Liver (tissue), 9 donors: ENCODE measurements around the gene EML2. TPM values are rescaled to one million over a fixed set of nuclear protein-coding genes. Genes with fewer than 3 reads are reported as not detected.
A peak's percentile ranks its signal among the peaks of the same experiment; 100 is the strongest.

ENCODE experiments used
- DNase-seq: peaks from one replicate; pipeline ENCODE4 v3.0.0-alpha.2; 2017; ENCODE audit warnings: low spot score
- H3K27ac ChIP-seq, 2 donors: one replicate each; pipeline ENCODE4 v1.7.0; 2013; ENCODE audit warnings: inconsistent platforms in 2 of 2, low read length in 2 of 2, control low read depth in 1 of 2, low read depth in 1 of 2, mild to moderate bottlenecking in 1 of 2
- H3K27me3 ChIP-seq, 4 donors: one replicate each; pipeline versions ENCODE4 v1.6.1 to v1.7.0; 2013; ENCODE audit warnings: low read length in 3 of 4, inconsistent platforms in 1 of 4, mild to moderate bottlenecking in 1 of 4, moderate library complexity in 1 of 4; ENCODE audit not compliant: control insufficient read depth in 4 of 4, insufficient read depth in 4 of 4
- H3K36me3 ChIP-seq, 4 donors: one replicate each; pipeline versions ENCODE4 v1.6.1 to v1.7.0; 2013; ENCODE audit warnings: low read length in 3 of 4, mild to moderate bottlenecking in 3 of 4, low read depth in 1 of 4, moderate library complexity in 1 of 4; ENCODE audit not compliant: control insufficient read depth in 4 of 4, insufficient read depth in 3 of 4
- H3K4me1 ChIP-seq, 4 donors: one replicate each; pipeline versions ENCODE4 v1.6.1 to v1.7.0; 2013; ENCODE audit warnings: low read length in 3 of 4, mild to moderate bottlenecking in 3 of 4, moderate library complexity in 1 of 4; ENCODE audit not compliant: control insufficient read depth in 4 of 4, insufficient read depth in 4 of 4
- H3K4me3 ChIP-seq, 3 donors: one replicate each; pipeline versions ENCODE4 v1.6.1 to v1.7.0; 2013; ENCODE audit warnings: low read length in 3 of 3, control low read depth in 1 of 3, low read depth in 1 of 3, mild to moderate bottlenecking in 1 of 3
- H3K9ac ChIP-seq, 2 donors: one replicate each; pipeline ENCODE4 v1.7.0; 2013; ENCODE audit warnings: low read length in 2 of 2, mild to moderate bottlenecking in 2 of 2, moderate library complexity in 2 of 2, control low read depth in 1 of 2, low read depth in 1 of 2
- H3K9me3 ChIP-seq, 4 donors: one replicate each; pipeline versions ENCODE4 v1.6.1 to v1.7.0; 2013; ENCODE audit warnings: low read length in 3 of 4; ENCODE audit not compliant: control insufficient read depth in 4 of 4
- ATF3 ChIP-seq: IDR thresholded peaks from 2 replicates; pipeline ENCODE4 v1.6.1; 2016; ENCODE audit warnings: antibody characterized with exemption
- CTCF ChIP-seq: fragments of 150-350 bp; IDR thresholded peaks from 2 replicates; pipeline ENCODE4 v1.5.1; 2017; ENCODE audit warnings: improper control_type of control experiment, low read depth, low read length; ENCODE audit not compliant: missing input control
- EGR1 ChIP-seq, 2 donors: IDR thresholded peaks; 2 replicates each; pipeline ENCODE4 v1.6.1; 2016 to 2018; ENCODE audit warnings: antibody characterized with exemption in 2 of 2, low read depth in 2 of 2
- FOXA1 ChIP-seq: IDR thresholded peaks from 2 replicates; pipeline ENCODE4 v1.6.1; 2016; ENCODE audit warnings: antibody characterized with exemption
- GABPA ChIP-seq, 2 donors: IDR thresholded peaks in 1 of 2; conservative IDR thresholded peaks in 1 of 2; 2 replicates each; pipeline ENCODE4 v1.6.1; 2016; ENCODE audit warnings: antibody characterized with exemption in 2 of 2, mild to moderate bottlenecking in 1 of 2, moderate library complexity in 1 of 2
- HNF4A ChIP-seq, 2 donors: conservative IDR thresholded peaks; 2 replicates each; pipeline ENCODE4 v1.6.1; 2016; ENCODE audit warnings: antibody characterized with exemption in 2 of 2, mild to moderate bottlenecking in 2 of 2
- HNF4G ChIP-seq: IDR thresholded peaks from 2 replicates; pipeline ENCODE4 v1.6.1; 2016; ENCODE audit warnings: antibody characterized with exemption
- JUND ChIP-seq, 2 donors: IDR thresholded peaks; 2 replicates each; pipeline ENCODE4 v1.6.1; 2016; ENCODE audit warnings: antibody characterized with exemption in 2 of 2
- MAX ChIP-seq: IDR thresholded peaks from 2 replicates; pipeline ENCODE4 v1.6.1; 2016; ENCODE audit warnings: antibody characterized with exemption
- NR2F2 ChIP-seq: IDR thresholded peaks from 2 replicates; pipeline ENCODE4 v1.6.1; 2016; ENCODE audit warnings: antibody characterized with exemption
- RAD21 ChIP-seq, 2 donors: IDR thresholded peaks; 2 replicates each; pipeline ENCODE4 v1.6.1; 2016; ENCODE audit warnings: antibody characterized with exemption in 2 of 2, mild to moderate bottlenecking in 2 of 2
- RXRA ChIP-seq, 2 donors: IDR thresholded peaks; 2 replicates each; pipeline ENCODE4 v1.6.1; 2017 to 2018; ENCODE audit warnings: antibody characterized with exemption in 2 of 2, mild to moderate bottlenecking in 1 of 2
- SP1 ChIP-seq: IDR thresholded peaks from 2 replicates; pipeline ENCODE4 v1.6.1; 2018; ENCODE audit warnings: antibody characterized with exemption, mild to moderate bottlenecking
- YY1 ChIP-seq: IDR thresholded peaks from 2 replicates; pipeline ENCODE4 v1.6.1; 2016; ENCODE audit warnings: antibody characterized with exemption, mild to moderate bottlenecking
- WGBS: extraction: QIAGEN DNeasy Blood & Tissue Kit; methylation state at CpG from one replicate; pipeline ENCODE4 v1.1.7; 2013; 5-methylcytosine and 5-hydroxymethylcytosine counted together
- polyA plus RNA-seq, 2 donors: library from polyadenylated mRNA; stranded (reverse) in 1 of 2; unstranded in 1 of 2; fragments of 200-250 nt in 1 of 2; fragments of >200 nt in 1 of 2; fragmentation: Nextera tagmentation in 1 of 2; extraction: Ambion mirVana in 1 of 2; gene quantifications; one replicate each; pipeline versions ENCODE4 v1.2.1 to v1.2.3, GENCODE V29; 2013 to 2015
- total RNA-seq, 2 donors: library from RNA; depleted of rRNA; stranded (reverse); fragments of >200 nt; gene quantifications; one replicate each; pipeline ENCODE4 v1.2.3, GENCODE V29; 2014
- TF ChIP-seq, protein P1 (sequence below): IDR thresholded peaks from 2 replicates; pipeline ENCODE4 v1.6.1; 2016; ENCODE audit warnings: antibody characterized with exemption
- donor health status: healthy.
- donor health status: healthy.
- donor health status: healthy.
- donor health status: healthy.
- donor health status: healthy.

Gene EML2
- total and polyA plus RNA-seq, 4 donors: 1.1 to 10.4 (median 9.0) TPM

- H3K36me3 ChIP-seq: no peaks in the 10 kb centered on the region
- H3K9ac ChIP-seq: no peak overlapping the region
- H3K4me1 ChIP-seq: peaks cover 8 to 46% (median 41%) of the 10 kb centered on the region in 4 donors
- H3K27ac ChIP-seq: peak overlapping the region in 1 of 2 donors; percentile 56
- 75% methylated on average over 4 of the region's 4 CpGs for WGBS
- DNase-seq: no peak
- H3K9me3 ChIP-seq: no peaks in the 10 kb centered on the region
- H3K4me3 ChIP-seq: no peak overlapping the region
- no peaks in the 10 kb centered on the region for H3K27me3 ChIP-seq
- TF ChIP-seq RXRA (IDR thresholded peaks at IDR 0.05) (peak; percentile 6 to 9), YY1 (no peak)
Measured at GRCh38 chr19:45574526-45574925, 64.7 kb downstream of the EML2 start.

- TF ChIP-seq CTCF (no peak), GABPA (IDR thresholded peaks at IDR 0.05 in 1 of 2, conservative IDR thresholded peaks at IDR 0.05 in 1 of 2) (no peak), RAD21 (IDR thresholded peaks at IDR 0.05) (no peak), RXRA (IDR thresholded peaks at IDR 0.05) (no peak), ATF3 (no peak)
- Histone ChIP-seq H3K4me3 (no peak overlapping the region), H3K4me1 (peaks cover 7 to 35% (median 28%) of the 10 kb centered on the region in 4 donors), H3K9ac (no peak overlapping the region), H3K27ac (no peak overlapping the region), H3K27me3 (no peaks in the 10 kb centered on the region), H3K9me3 (no peaks in the 10 kb centered on the region), H3K36me3 (no peaks in the 10 kb centered on the region)
- WGBS: 91% methylated on average over 8 of the region's 8 CpGs
- DNase-seq: no peak
Measured at GRCh38 chr19:45571457-45572220, 67.6 kb downstream of the EML2 start.

GRCh38 chr19:45569619-45570421, 69.4 kb downstream of the EML2 start:
- Histone ChIP-seq H3K27ac (no peak overlapping the region), H3K27me3 (no peaks in the 10 kb centered on the region), H3K36me3 (no peaks in the 10 kb centered on the region), H3K9me3 (no peaks in the 10 kb centered on the region), H3K9ac (no peak overlapping the region), H3K4me1 (peaks cover 7 to 19% (median 13%) of the 10 kb centered on the region in 4 donors), H3K4me3 (no peak overlapping the region)
- WGBS: 56% methylated on average over 15 of the region's 15 CpGs
- peak; percentile 77 for DNase-seq
- TF ChIP-seq FOXA1 (no peak), RXRA (IDR thresholded peaks at IDR 0.05) (peak; percentile 92 to 96), RAD21 (IDR thresholded peaks at IDR 0.05) (peak; percentile 88 to 92), MAX (no peak), JUND (IDR thresholded peaks at IDR 0.05) (no peak), SP1 (no peak), CTCF (peak; percentile 92), HNF4G (no peak), EGR1 (IDR thresholded peaks at IDR 0.05; ENCODE audit: low read depth in 2 of 2) (no peak), NR2F2 (no peak), HNF4A (conservative IDR thresholded peaks at IDR 0.05) (no peak), YY1 (peak; percentile 36), ATF3 (no peak)
- TF ChIP-seq, protein P1, sequence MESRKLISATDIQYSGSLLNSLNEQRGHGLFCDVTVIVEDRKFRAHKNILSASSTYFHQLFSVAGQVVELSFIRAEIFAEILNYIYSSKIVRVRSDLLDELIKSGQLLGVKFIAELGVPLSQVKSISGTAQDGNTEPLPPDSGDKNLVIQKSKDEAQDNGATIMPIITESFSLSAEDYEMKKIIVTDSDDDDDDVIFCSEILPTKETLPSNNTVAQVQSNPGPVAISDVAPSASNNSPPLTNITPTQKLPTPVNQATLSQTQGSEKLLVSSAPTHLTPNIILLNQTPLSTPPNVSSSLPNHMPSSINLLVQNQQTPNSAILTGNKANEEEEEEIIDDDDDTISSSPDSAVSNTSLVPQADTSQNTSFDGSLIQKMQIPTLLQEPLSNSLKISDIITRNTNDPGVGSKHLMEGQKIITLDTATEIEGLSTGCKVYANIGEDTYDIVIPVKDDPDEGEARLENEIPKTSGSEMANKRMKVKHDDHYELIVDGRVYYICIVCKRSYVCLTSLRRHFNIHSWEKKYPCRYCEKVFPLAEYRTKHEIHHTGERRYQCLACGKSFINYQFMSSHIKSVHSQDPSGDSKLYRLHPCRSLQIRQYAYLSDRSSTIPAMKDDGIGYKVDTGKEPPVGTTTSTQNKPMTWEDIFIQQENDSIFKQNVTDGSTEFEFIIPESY: no peak
